Measurements from ENCODE around the gene MYBPC2.

MYBPC2 gene

DNA sequence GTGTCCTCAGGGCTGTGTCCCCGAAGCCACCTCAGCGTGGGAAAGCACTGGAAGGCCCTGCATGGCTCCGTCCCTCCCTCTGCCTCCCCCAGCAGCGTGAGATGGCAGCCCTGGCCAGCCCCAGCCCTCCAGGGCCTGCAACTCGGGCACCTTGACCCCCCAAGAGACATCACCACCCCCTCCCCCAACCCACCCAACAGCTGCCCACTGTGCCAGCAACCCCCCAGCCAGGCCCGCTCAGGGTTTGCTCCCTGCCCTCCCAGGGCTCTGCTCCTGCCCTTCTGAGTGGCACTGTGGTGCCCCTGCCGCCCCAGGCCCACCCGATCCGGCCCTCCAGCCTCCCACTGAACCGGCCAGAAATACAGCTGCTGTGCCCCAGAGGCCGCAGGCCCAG lies 82.5 kb downstream of the MYBPC2 start:
- Histone ChIP-seq H3K4me1 (peaks cover 3% of the 10 kb centered on the region), H3K36me3 (no peaks in the 10 kb centered on the region), H3K27me3 (no peaks in the 10 kb centered on the region), H3K4me3 (ENCODE audit: low read depth, low read length) (no peak overlapping the region), H3K9me3 (no peaks in the 10 kb centered on the region)
- TF ChIP-seq, protein P1, sequence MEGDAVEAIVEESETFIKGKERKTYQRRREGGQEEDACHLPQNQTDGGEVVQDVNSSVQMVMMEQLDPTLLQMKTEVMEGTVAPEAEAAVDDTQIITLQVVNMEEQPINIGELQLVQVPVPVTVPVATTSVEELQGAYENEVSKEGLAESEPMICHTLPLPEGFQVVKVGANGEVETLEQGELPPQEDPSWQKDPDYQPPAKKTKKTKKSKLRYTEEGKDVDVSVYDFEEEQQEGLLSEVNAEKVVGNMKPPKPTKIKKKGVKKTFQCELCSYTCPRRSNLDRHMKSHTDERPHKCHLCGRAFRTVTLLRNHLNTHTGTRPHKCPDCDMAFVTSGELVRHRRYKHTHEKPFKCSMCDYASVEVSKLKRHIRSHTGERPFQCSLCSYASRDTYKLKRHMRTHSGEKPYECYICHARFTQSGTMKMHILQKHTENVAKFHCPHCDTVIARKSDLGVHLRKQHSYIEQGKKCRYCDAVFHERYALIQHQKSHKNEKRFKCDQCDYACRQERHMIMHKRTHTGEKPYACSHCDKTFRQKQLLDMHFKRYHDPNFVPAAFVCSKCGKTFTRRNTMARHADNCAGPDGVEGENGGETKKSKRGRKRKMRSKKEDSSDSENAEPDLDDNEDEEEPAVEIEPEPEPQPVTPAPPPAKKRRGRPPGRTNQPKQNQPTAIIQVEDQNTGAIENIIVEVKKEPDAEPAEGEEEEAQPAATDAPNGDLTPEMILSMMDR (IDR thresholded peaks at IDR 0.05; ENCODE audit: low read depth, low read length): no peak
- no peak for DNase-seq

All from BE2C (cell line).